PFSK-1 (cell line): ENCODE data around the gene SND1.

Experiments used
- POLR2AphosphoS5 ChIP-seq: IDR thresholded peaks from 2 replicates; pipeline ENCODE4 v1.6.1; 2012; ENCODE audit warnings: low read depth, mild to moderate bottlenecking, control low read depth, low read length, moderate library complexity
- SIN3A ChIP-seq: IDR thresholded peaks from 2 replicates; pipeline ENCODE4 v1.6.1; 2012; ENCODE audit warnings: mild to moderate bottlenecking, low read length, moderate library complexity, borderline replicate concordance; ENCODE audit not compliant: insufficient read depth
- TAF1 ChIP-seq: IDR thresholded peaks from 2 replicates; pipeline ENCODE4 v1.6.1; 2012; ENCODE audit warnings: low read length, control low read depth, borderline replicate concordance; ENCODE audit not compliant: insufficient read depth

DNA sequence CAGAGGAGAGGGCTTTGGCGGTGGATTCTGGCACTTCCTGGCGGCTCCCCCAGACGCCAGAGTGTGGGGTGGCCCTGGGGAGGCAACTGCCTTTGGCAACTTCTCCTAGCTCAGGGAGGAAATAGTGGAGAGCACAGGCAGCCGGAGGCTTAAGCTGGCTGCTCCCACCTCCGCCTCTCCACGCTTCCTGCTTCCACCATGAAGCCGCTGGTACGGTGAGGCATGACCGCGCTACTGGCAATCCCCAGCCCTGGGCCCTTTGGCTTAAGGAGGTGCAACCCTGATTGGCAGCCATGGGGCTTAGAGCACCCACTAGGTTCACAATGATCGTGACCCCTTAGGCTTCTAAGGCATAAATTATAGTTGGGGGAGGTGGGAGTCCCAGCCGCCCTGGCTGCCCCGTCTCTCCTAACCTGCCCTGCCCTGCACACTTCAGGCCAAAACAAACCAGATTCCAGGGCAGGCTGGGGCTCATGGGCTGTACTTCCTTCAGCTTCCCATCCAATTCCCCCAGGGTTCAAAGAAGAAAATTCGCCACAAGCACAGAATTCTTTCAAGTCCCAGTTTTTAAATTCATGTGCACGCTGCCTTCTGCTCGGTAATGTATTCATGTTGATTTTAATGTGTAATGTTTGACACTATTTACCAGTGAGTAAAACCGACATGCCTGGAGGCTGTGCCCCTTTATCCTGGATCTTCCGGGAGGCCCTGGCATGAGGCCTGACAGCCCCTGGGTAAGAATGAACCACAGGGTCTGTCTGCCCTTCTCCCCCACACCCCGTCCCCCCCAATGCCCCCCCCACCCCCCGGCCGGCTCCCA, 469.9 kb downstream of the SND1 start:
- TF ChIP-seq SIN3A (no peak), TAF1 (peak; percentile 59; the same call in 1 of the 2 replicates), POLR2AphosphoS5 (peak; percentile 73)
